Renal pelvis (tissue), 4 donors: ENCODE measurements around the gene FLNB. TPM values are rescaled to one million over a fixed set of nuclear protein-coding genes. Genes with fewer than 3 reads are reported as not detected.

Experiments used
- DNase-seq: peaks from one replicate; pipeline ENCODE4 v3.0.0-alpha.2; 2013
- polyA plus RNA-seq, 3 donors: library from polyadenylated mRNA; unstranded; fragments of 120-200 nt; gene quantifications; one replicate each; pipeline ENCODE4 v1.2.1, GENCODE V29; 2013; ENCODE audit not compliant: insufficient read length in 3 of 3

FLNB gene
- polyA plus RNA-seq, 3 donors: 174 to 181 (median 181) TPM

DNA sequence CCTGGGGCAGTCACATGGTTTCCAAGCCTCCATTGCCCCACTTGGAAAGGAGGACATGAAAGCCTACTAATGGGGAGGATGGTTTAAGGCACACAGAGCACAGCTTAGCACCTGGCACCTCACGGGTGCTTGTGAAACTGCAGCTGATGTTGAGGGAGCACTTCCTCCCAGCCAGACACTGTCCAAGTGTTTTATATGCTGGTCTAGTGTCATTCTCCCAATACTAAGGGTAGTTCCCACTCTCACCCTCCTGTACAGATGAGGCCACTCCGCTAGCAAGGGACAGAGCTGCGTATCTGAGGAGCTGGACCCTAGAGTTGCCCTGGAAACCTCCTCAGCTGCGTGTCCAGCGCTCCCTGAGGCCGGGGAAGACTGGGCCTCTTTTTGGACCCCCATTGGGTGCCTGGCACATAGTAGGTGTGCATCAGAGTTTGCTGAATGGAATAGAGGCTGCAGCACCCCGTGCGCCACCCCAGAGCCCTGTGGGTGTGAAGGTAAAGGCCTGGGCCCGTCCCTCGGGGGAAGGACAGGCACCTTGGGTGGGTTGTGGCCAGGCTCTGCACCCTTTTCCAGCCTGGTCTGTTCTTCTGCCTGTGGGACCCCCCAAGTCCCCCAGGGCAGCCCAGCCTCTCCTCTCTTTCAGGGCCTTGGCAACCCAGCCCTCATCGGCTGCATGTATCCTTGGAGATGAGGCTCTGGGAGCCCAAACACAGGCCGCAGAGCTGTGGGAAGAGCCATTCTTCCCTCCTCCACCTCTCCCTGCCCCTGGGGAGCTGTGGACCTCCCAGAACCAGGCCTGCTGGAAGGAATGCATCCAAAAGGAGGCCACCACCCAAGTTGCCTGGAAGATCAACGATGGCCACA, 171.2 kb downstream of the FLNB start:
- DNase-seq: no peak

DNA sequence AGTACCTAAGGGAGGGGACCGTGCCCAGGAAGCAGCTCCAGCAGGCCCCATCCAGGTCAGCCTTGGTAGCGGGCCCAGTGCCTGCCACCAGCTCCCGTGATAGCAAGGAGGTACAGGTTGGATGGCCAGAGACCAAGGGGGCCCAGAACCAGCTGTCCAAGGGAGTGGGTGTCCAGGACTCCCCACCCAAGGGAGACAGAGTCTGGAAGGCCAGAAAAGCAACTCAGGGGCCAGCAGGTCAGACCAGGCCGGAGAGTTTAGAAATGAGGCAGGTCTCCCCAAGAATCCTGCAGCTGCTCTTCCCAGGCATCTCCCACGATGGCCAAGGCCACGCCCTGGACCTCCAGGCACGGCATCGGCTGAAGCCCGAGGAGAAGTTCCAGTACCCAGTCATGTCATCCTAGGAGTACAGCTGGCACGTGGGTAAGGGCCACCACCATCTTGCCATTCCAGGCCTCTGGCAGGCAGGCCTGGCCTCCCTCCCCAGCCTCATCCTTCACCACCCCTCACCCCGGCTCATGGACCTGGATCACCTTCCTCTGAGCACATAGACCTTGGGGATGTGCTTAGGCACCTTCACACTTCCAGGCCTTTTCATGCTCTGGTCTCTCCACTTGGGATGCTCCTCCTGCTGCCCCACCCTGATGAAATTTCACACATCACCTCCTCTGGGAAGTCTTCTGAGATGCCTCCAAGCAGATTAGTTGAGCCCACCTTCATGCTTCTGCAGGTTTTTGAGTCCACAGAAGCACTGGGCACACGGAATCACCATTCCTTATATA, 172.1 kb downstream of the FLNB start:
- no peak for DNase-seq

DNA sequence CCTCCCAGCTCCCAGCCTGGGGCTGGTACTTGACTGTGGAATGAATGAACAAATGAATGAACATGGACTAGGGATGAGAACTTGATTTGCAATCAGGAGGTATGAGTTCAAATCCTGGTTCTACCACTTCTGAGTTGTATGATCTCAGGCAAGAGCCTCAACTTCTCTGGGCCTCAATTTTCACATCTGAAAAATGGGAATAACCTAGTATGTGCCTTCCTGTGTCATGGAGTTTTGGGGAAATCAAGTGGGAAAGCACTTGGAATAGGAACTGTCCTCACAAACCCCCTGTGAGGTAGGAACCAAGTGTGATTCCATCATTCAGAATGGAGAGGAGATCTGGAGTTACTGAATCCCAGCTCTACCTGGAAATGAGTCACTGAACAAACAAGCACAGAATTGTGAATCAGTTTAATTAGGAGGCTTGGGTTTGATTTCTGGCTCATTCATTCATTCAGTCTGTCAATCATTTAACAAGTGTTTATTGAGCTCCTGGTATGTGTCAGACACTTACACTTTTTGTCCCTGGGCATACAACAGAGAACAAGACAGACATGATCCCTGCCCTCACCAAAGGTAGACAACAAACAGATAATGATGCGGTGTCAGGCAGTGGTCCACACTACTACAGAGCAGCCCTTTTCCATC, 172.8 kb downstream of the FLNB start:
- no peak for DNase-seq

DNA sequence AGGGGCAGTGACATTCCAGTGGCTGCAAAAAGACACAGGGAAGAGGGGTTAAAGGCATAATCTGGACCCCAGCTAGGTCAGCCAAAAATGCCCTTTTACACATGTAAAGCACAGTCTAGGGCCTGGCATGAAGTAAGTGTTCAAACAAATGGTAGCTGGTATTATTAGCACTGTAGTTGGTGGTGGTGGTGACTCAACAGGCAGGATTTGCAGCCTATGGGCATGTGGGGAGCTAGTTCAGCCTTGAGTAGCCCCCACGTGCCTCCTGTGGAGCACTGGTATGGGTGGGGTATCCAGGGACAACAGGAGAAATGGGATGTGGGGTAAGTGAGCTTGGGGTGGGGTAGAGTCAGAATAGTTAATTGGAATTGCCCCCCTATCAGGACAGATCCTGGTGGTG, 175.0 kb downstream of the FLNB start:
- no peak for DNase-seq

DNA sequence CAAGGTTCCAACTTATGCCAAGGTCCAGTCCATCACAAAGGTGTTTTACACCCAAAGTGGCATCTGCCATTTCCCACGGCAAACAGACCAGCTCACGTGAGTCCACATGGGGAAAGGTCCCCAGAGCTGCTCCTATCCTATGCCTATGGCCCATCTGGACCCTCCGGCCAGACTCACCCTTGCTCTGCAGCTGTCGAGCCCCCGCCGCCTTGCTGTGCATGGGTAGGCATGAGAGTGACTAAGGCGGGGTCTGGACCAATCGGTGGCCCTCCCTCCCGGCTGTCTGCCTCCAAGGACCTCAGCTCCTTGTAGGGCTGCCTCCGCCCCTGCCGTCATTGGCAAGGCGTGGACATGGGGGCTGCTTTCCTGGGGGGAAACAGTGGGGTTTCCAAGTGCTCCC, 175.7 kb downstream of the FLNB start:
- DNase-seq: no peak

DNA sequence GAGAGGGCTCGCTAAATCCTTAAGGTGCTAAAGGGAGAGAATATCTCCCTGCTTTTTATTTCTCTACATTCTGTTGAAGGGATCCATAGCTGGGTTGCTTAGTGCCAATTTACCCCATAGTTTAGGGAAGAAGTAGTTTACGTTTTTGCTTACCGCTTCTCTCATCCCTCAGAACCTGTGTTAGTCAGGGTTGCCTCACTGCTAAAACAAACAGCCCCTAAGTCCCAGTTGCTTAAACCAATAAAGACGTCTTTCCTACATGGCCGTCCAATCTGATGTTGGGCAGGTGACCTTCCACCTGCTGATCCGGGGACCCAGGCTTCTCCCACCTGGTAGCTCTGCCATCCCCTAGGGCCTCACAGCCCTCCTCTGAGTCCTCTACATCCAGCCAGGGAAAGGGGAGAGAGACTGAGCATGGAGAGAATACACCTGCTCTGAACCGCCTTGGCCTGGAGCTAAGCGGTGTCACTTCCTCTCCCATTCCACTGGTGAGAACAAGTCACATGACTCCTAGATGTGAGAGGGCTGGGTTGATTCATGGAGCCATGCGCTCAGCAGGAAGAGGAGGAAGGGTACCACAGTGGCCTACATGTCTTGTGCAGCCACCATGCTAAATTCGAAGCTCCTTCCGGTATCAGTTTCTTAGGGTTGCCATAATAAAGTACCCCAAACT, 176.2 kb downstream of the FLNB start:
- DNase-seq: no peak

DNA sequence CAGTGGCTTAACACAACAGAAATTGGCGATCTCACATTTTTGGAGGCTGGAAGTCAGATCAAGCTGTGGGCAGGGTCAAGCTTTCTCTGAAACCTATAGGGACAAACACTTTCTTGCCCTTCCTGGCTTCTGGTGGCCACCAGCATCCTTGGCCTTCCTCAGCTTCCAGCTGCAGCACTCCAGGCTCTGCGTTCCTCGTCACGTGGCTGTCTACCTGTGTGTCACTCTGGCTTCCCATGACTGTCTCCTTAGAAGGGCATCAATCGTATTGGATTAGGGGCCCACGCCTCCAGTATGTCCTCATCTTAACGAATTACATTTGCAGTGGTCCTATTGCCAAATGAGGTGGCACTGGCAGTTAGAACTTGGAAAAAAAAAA, 176.7 kb downstream of the FLNB start:
- DNase-seq: no peak

DNA sequence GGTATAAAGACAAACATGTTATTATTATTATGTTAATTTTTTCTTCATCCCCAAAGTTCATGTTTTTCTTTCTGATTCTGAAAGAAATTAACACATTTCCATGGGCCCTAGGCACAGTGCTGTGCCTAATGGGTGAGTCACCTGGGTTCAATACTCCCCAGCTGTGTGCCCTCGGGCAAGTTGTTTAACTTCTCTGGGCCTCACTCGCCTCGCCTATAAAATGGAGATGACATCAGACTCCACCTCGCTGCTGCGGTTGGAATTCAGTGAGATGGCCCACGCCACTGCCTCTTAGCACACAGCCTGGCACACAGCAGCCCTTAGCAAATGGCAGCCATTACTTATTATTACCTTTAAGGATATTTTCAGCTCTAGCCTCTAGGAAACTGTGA, 179.9 kb downstream of the FLNB start:
- DNase-seq: no peak

DNA sequence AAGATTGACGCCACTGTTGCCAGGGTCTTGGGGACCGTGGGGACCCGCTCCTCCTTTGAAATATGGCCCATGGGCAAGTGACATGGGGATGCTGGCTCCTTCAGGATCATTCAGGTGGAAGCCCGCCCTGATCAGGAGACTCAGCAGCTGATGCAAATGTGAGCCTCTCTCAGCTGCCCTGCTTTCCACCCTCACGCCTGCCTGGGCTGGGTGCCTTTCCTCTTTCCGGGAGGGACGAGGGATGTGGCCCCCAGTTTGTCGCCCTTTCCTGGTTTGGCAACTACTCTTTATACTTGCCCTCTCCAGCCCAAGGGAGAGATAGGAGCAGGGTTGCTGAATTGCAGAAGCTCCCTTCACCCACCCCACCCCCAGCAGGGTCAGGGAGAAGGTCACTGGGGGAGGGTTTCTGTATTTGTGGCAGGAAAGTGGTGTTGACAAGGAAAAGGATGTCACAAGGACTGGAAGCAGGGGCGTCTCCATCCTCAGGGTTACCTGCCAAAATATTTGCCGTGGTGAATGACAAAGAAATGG, 180.8 kb downstream of the FLNB start:
- DNase-seq: no peak

DNA sequence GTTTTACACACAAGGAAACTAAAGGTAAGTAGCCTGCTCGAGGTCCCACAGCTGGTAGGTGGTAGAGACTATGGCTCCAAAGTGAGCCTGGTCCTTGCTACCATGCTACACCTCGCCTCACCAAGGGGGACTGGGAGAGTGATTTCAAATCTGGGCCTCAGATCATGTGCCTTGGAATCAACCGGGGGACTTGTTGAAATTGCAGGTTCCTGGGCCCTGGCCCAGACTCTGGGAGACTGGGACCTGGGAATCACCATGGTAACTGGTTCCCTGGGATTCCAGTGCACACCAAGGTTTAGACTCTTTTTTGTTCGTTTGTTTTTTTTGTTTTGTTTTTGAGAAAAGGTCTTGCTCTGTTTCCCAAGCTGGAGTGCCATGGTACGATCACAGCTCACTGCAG, 181.5 kb downstream of the FLNB start:
- no peak for DNase-seq

DNA sequence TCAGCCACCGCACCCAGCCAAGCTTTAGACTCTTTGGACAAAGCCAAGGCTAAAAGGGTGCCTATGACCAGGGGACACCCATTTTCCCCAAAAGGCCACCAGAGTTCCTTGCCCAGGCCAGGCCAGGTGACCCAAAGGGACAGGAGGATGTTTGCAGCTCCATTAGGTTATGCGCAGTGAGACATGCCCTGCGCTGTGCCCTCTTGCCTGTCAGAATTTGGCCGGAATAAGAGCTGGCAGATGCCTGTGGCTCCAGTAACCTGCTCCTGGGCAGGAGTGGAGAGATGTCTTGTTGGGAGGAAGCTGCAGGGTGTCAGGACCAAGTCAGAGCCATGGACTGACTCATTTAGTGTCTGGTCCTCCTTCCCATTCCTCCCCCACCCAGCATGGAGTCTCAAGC, 182.1 kb downstream of the FLNB start:
- no peak for DNase-seq

DNA sequence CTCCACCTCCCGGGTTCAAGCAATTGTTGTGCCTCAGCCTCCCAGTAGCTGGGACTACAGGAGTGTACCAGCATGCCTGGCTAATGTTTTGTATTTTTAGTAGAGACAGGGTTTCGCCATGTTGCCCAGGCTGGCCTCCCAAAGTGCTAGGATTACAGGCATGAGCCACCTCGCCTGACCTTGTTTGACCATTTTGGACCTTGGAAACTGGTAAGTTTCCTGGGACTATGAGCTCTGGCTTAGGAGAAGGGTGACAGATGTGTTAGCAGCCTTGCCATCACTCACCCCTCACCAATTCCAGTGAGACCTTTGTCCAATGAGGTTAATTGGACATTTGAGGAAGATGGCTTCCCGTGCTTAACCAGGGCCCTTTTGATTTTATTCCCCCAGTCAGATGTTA, 182.7 kb downstream of the FLNB start:
- no peak for DNase-seq

DNA sequence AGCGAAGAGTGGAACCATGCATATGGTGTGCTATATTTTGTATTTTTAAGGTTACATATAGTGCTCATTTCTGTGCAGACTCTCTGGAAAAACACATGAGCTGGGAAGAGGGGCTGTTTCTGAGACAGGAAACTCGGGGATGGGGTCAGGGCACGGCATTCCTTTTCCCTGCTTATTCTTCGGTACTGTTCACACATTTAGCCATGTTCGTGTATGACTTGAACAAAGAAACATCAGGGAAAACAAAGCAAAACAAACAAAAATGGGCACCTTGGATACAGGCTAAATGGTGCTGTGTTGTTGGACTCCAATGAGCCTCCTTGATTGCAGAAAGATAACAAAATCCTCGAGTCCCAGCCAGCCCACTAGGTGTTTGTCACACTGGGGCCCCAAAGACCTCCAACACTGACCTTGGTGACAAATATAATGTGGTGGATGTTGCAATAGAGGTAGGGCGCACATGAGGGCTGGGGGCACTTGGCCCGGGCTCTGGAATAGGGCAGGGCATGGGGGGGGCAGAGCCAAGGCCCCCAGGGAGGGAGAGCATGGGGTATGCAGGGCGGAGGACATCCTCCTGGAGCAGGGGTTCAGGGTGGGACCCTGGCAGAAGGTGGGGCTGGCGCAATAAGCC, 183.3 kb downstream of the FLNB start:
- no peak for DNase-seq

DNA sequence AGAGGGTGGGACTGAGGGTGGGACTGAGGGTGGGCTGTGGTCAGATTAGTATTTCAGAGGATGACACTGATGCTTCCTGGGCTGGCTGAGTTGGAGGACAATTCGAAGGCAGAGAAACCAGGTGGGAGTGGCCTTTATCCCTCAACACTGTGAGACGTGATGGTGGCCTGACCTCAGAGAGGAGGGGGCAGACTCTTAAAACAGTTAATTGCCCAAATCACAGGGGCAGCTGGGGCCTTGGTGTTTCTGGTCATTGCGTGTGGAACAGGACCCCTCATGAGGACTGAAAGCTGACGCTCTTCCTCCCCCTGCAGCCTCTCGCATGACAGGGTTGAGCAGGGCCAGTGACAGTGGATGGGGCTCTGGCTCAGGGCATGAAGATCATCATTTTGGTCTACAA, 183.8 kb downstream of the FLNB start:
- peak; percentile 28 for DNase-seq

DNA sequence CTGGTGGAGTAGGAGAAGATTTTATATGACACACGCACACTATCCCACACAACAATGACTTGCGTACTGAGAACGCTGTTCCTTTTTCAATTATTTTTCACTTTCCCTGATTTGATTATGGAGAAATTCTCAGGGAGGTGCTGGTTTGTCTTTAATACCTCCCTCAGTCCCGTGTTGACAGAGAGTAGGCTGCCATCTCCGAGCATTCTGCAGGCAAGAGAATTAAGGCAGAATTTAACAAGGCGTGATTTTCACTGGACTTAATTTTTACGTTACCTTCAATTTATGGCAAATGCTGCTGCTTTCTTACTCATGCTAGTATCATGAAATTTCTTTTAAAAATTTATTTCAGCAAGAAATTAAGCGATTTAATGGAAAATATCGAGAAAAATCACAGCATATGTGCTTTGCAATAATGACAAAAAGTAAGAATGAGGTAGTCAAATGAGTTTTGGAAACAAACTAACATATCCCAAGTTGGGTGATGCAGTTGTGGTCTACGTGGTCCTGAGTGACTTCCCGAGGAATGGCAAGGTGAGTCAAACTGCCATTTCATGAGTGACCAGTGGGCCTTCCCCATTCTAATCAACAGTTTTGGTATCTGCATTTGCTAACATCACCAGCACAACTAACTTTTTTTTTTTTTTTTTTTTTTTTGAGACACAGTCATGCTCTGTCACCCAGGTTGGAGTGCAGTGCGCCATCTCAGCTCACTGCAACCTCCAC, 185.6 kb downstream of the FLNB start:
- no peak for DNase-seq

DNA sequence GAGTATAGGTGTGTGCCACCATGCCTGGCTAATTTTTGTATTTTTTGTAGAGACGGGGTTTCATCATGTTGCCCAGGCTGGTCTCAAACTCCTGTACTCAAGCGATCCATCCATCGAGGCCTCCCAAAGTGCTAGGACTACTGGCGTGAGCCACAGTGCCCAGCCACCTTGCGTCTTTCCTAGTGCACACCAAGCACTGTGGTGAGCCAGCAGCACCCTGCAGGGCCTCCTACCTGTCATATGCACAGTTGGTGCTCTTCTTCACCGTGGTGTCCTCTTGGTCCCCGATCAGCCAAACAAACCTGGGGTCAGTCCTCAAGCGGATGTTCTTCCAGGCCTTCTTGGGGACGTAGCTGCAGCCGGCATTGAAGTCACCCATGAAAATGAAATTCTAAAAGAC, 189.4 kb downstream of the FLNB start:
- no peak for DNase-seq

DNA sequence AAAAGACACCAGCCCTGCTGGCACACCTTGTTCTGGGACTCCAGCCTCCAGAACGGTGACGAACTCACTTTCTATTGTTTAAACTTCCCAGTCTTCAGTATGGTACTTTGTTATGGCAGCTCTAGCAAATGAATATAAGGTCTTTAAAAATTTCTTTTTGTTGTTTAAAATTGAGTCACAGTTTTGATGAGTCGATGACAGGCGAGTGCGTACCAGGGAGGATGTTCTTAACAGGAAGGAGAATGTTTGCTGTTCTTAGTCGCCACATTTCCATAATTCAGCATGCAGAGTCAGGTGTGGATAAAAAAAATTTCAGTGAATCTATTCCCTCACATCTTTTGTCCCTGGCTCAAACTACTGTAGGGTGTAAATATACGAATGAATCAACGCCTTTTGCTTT, 190.1 kb downstream of the FLNB start:
- DNase-seq: no peak

DNA sequence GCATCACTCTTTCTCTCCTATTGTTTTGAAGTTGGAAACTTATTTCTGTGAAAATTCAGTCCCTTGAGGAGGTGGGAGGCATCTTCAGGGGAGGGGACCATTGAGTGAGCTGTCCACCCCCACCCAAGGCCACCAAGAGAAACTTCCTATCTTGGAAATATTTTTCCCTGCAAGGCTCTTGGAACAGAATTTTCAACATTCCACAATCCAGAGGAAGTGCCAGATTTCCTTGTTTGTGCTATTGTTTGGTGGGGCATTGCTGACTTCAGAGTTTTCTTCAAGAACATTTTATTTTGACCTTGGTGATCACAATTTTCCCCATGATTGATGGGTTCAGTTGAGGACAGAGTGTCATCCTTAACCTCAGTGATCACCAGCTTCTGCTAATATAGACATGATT, 190.6 kb downstream of the FLNB start:
- no peak for DNase-seq

DNA sequence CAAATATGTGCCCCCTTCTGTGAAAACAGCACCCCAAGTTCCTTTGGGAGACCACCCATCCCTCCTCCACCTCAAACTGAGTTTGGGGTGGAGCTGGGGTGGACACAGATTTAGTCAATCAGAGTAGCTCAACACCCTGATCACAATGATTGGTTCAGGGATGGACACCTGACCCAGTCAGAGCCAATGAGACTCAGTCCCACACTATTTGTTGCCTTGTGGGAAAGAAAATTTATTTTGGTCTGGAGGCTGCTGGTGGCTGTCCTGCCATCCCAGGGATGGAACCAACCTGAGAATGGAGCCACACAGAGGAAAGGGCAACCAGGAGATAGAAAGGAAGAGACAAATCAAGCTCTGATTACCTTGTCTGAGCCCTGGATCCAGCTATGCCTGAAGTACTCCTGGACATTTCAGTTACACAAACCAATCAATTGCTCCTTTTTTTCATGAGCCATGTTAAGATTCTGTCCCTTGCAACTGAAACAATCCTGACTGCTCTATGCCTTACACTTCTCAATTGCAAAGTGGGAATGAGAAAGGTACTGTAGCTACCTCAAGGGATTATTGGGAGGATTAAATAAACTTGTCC, 192.0 kb downstream of the FLNB start:
- no peak for DNase-seq

DNA sequence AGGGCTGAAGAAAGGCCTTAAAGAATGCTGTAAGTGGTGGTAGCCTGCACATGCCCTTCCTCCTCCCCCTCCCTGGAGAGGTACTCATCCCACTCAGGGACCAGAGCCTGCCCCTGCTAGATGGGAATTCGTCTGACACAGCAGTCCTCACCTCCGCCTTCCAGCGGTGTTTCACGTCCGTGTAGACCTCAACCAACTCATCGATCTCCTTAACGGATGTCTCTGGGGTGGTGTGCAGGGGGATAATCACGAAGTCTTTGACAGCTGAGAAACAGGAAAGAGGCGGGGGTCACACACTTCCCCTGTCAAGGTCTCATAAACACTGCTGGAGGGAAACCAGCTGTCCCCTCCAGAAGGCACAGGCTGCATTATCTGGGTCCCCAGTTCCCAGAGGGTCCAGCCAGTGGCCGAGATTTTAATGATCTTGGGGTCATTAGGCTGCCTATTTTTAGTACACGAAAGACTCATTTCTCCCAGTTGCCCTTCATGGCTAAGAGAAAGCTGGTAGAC, 192.7 kb downstream of the FLNB start:
- DNase-seq: peak; percentile 50
